GM12878 (cell line): ENCODE data around the gene ZDHHC14. TPM values are rescaled to one million over a fixed set of nuclear protein-coding genes. Genes with fewer than 3 reads are reported as not detected.

Experiments used
- ATAC-seq: fragments of 200-7000 bp; cut with Tn5 transposase; 3 replicates; pipeline ENCODE4 v1.9.1; 2020; ENCODE audit warnings: mild to moderate bottlenecking, moderate library complexity
- BruUV-seq: library from RNA; stranded (reverse); fragments of 400-500 nt; replicated peaks from 2 replicates; lab custom pipeline; 2021; lab: Mats Ljungman, UMichigan
- CTCF ChIA-PET: fragments of 300-600 bp; sonication (Branson Sonifier 250); formaldehyde crosslinking; extraction: SDS; loops from one replicate; lab custom pipeline; 2021; ENCODE audit warnings: inconsistent platforms; lab: Yijun Ruan, JAX
- POLR2A ChIA-PET: fragments of 350-600 bp; formaldehyde crosslinking; extraction: SDS; loops from one replicate; lab custom pipeline; 2021; ENCODE audit warnings: inconsistent platforms; lab: Charles Lee
- RAD21 ChIA-PET: fragments of 300-600 bp; sonication (Branson Sonifier 250); formaldehyde crosslinking; loops from one replicate; lab custom pipeline; 2023; ENCODE audit warnings: antibody characterized with exemption; ENCODE audit not compliant: unreplicated experiment; lab: Charles Lee
- SMC1A ChIA-PET: fragments of 300-600 bp; sonication (Branson Sonifier 250); formaldehyde crosslinking; loops from one replicate; lab custom pipeline; 2023; ENCODE audit not compliant: unreplicated experiment, uncharacterized antibody; lab: Charles Lee
- DNase-seq: peaks from one replicate; pipeline ENCODE4 v3.0.0-alpha.2; 2011; ENCODE audit warnings: low read depth, low spot score
- FAIRE-seq: peaks from 3 replicates; lab custom pipeline; 2011; peaks lifted over from hg19 to GRCh38; lab: Jason Lieb, UNC
- H2AFZ ChIP-seq: 2 replicates; pipeline ENCODE4 v1.6.0; 2011; ENCODE audit warnings: low read depth, low read length, control low read depth; ENCODE audit not compliant: control insufficient read depth
- H3K27ac ChIP-seq: 2 replicates; pipeline ENCODE4 v1.5.1; 2011; ENCODE audit warnings: control low read depth; ENCODE audit not compliant: control insufficient read depth, insufficient read depth
- H3K27me3 ChIP-seq, 2 experiments: replicated peaks in 1 of 2; 2 replicates each; pipeline versions ENCODE4 v1.6.0 to v1.6.1; 2011; ENCODE audit warnings: low read length in 1 of 2; ENCODE audit not compliant: control insufficient read depth in 2 of 2, insufficient read depth in 2 of 2
- H3K36me3 ChIP-seq, 2 experiments: 2 replicates each; pipeline ENCODE4 v1.5.1; 2011; ENCODE audit warnings: low read length in 1 of 2; ENCODE audit not compliant: control insufficient read depth in 2 of 2, insufficient read depth in 2 of 2
- H3K4me1 ChIP-seq: 2 replicates; pipeline ENCODE4 v1.6.1; 2011; ENCODE audit warnings: mild to moderate bottlenecking, low read length, moderate library complexity, mixed read lengths; ENCODE audit not compliant: control insufficient read depth, insufficient read depth
- H3K4me2 ChIP-seq: 2 replicates; pipeline ENCODE4 v1.6.0; 2011; ENCODE audit warnings: control low read depth; ENCODE audit not compliant: control insufficient read depth, insufficient read depth
- H3K4me3 ChIP-seq: fragments of 200-600 bp; sonication (generic); 2 replicates; pipeline ENCODE4 v1.5.1; 2016
- H3K79me2 ChIP-seq: 2 replicates; pipeline ENCODE4 v1.6.0; 2011; ENCODE audit warnings: low read length; ENCODE audit not compliant: control insufficient read depth, insufficient read depth
- H3K9ac ChIP-seq: 2 replicates; pipeline ENCODE4 v1.8.0; 2011; ENCODE audit warnings: low read length, control low read depth, mixed read lengths; ENCODE audit not compliant: control insufficient read depth, insufficient read depth
- H3K9me3 ChIP-seq: replicated peaks from 3 replicates; pipeline ENCODE4 v1.5.1; 2011; ENCODE audit warnings: mild to moderate bottlenecking, low read length; ENCODE audit not compliant: control insufficient read depth, insufficient read depth
- H4K20me1 ChIP-seq: 2 replicates; pipeline ENCODE4 v1.6.0; 2011; ENCODE audit not compliant: control insufficient read depth, insufficient read depth
- CBFB ChIP-seq: IDR thresholded peaks from 2 replicates; pipeline ENCODE4 v1.6.1; 2016; ENCODE audit warnings: antibody characterized with exemption, low read depth
- DPF2 ChIP-seq: fragments of 450-650 bp; IDR thresholded peaks from 2 replicates; pipeline ENCODE4 v1.6.1; 2017; ENCODE audit warnings: mild to moderate bottlenecking
- FOXM1 ChIP-seq: IDR thresholded peaks from 2 replicates; pipeline ENCODE4 v1.6.1; 2012; ENCODE audit warnings: low read depth, mild to moderate bottlenecking, inconsistent platforms, low read length, moderate library complexity
- GATAD2B ChIP-seq: fragments of 450-650 bp; conservative IDR thresholded peaks from 2 replicates; pipeline ENCODE4 v1.6.1; 2017; ENCODE audit warnings: low read depth, mild to moderate bottlenecking, moderate library complexity
- HDGF ChIP-seq: fragments of 450-650 bp; IDR thresholded peaks from 2 replicates; pipeline ENCODE4 v1.6.1; 2016; ENCODE audit warnings: antibody characterized with exemption
- KLF5 ChIP-seq: fragments of 450-650 bp; IDR thresholded peaks from 2 replicates; pipeline ENCODE4 v1.6.1; 2014; ENCODE audit warnings: mild to moderate bottlenecking; ENCODE audit not compliant: partially characterized antibody
- MTA2 ChIP-seq: fragments of 450-650 bp; IDR thresholded peaks from 2 replicates; pipeline ENCODE4 v1.6.1; 2016; ENCODE audit warnings: low read depth, mild to moderate bottlenecking, moderate library complexity
- MTA3 ChIP-seq: IDR thresholded peaks from 2 replicates; pipeline ENCODE4 v1.6.1; 2012; ENCODE audit warnings: low read length, inconsistent platforms, borderline replicate concordance
- NFIC ChIP-seq: IDR thresholded peaks from 2 replicates; pipeline ENCODE4 v1.6.1; 2012; ENCODE audit warnings: low read depth, mild to moderate bottlenecking, inconsistent platforms, low read length, moderate library complexity
- TBL1XR1 ChIP-seq: IDR thresholded peaks from 2 replicates; pipeline ENCODE4 v1.6.1; 2012; ENCODE audit warnings: low read depth, low read length, improper control_type of control experiment
- WGBS: methylation state at CpG from one replicate; pipeline ENCODE4 v1.1.6; 2016; ENCODE audit warnings: low lambda C conversion rate; ENCODE audit not compliant: insufficient replicate concordance, insufficient coverage; ENCODE audit errors: missing lambda C conversion rate; 5-methylcytosine and 5-hydroxymethylcytosine counted together
- in situ Hi-C: fragments of 300-500 bp; cut with MboI; formaldehyde crosslinking; loops from 9 replicates; pipeline ENCODE4 v1.14.3; 2018; ENCODE audit warnings: mixed read lengths
- intact Hi-C: fragments of 100-400 bp; cut with micrococcal nuclease; formaldehyde crosslinking; loops from one replicate; pipeline ENCODE4 v1.14.2; 2022; ENCODE audit not compliant: unreplicated experiment
- polyA plus RNA-seq, 11 experiments: library from polyadenylated mRNA; depleted of rRNA in 4 of 11; unstranded in 6 of 11; stranded (reverse) in 5 of 11; fragments of >200 nt; fragmentation: Nextera tagmentation in 4 of 11; fragmentation: Illumina TruSeq in 1 of 11; extraction: Ambion mirVana in 4 of 11; extraction: Trizol in 1 of 11; gene quantifications; 1 replicate in 1 of 11; 2 replicates in 10 of 11; pipeline versions ENCODE4 v1.2.1 to v1.2.3, GENCODE V29; 2011 to 2016; ENCODE audit warnings: inconsistent platforms in 2 of 11, missing spikeins in 2 of 11, low read depth in 1 of 11
- total RNA-seq, 4 experiments: library from RNA; depleted of rRNA in 3 of 4; stranded (reverse); fragments of >200 nt in 3 of 4; fragmentation: Illumina TruSeq in 1 of 4; extraction: Trizol in 1 of 4; gene quantifications; 2 replicates each; pipeline versions ENCODE4 v1.2.1 to v1.2.3, GENCODE V29; 2013 to 2021
- TF ChIP-seq, protein P1 (sequence below): IDR thresholded peaks from 2 replicates; pipeline ENCODE4 v1.6.1; 2011; ENCODE audit warnings: low read depth, mild to moderate bottlenecking, low read length, moderate library complexity, borderline replicate concordance; ENCODE audit errors: extremely low read depth
- TF ChIP-seq, protein P2 (sequence below): IDR thresholded peaks from 2 replicates; pipeline ENCODE4 v1.6.1; 2011; ENCODE audit warnings: borderline replicate concordance, low read depth, mild to moderate bottlenecking, moderate library complexity, low read length; ENCODE audit not compliant: insufficient read depth, poor library complexity, severe bottlenecking
- TF ChIP-seq, protein P3 (sequence below): IDR thresholded peaks from 2 replicates; pipeline ENCODE4 v1.6.1; 2012; ENCODE audit warnings: low read length, inconsistent platforms

ZDHHC14 gene
- total and polyA plus RNA-seq, 10 of the 15 experiments (the other 5 are each of a cell fraction or from before 2014, with no cell fraction given) = 0.15 to 16.0 (median 0.76) TPM; not detected in 1

DNA sequence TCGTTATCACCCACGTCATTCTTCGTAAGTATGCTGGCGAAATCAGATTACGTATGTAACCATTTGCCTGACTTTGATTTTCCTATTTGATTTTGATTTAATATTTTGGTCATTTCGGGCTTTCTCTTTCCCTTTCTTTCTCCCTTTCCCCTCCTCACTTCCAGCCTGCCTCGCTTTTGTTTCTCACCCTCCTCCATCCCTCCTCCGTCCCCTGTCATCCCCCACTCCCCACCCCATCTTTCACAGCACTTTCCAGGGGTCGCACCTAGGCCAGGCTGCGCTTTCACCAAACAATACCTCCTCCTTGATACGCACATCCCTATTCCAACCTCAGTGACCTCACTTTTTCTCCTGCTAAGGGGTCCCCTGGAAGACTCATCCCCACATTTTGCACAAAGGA lies 247.5 kb downstream of the ZDHHC14 start (continued):
- TF ChIP-seq KLF5 (no peak), MTA3 (no peak), CBFB (no peak)

DNA sequence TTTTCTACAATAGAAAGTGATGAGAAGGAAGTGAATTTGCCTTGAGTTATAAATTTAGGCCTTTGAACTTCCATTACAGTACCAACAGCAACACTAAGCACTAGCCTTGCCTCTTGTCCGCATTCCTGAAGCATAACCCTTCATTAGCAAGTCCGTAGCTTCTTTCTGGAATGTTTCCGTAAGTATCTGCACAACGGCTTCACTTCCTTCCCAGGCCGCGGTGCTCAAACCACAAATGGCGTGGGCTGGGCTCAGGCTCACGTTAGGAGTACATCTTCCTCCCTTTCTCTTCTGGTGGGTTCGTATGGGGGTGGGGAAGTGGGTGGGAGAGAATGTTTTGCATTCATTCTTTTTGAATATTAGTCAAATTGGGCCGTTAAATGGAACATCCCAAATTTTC lies 248.2 kb downstream of the ZDHHC14 start:
- no peak for DNase-seq
- H3K9me3 ChIP-seq = no peaks in the 10 kb centered on the region
- no peaks in the 10 kb centered on the region for H3K4me1 ChIP-seq
- ChIA-PET RAD21 (no interaction called here), CTCF (no interaction called here), SMC1A (no interaction called here), POLR2A (no interaction called here)
- no peaks in the 10 kb centered on the region for H3K36me3 ChIP-seq
- H3K79me2 ChIP-seq = no peaks in the 10 kb centered on the region
- intact Hi-C loops = no loop called here
- BruUV-seq = no TSS peak
- no peak overlapping the region for H3K27ac ChIP-seq
- in situ Hi-C loops = no loop called here
- no peak for FAIRE-seq
- ATAC-seq = no peak
- H3K4me2 ChIP-seq = no peak overlapping the region
- no peak overlapping the region for H3K9ac ChIP-seq
- no peak overlapping the region for H2AFZ ChIP-seq
- no peaks in the 10 kb centered on the region for H3K27me3 ChIP-seq
- WGBS = 15% methylated on average over 10 of the region's 10 CpGs
- H4K20me1 ChIP-seq = no peaks in the 10 kb centered on the region
- no peak overlapping the region for H3K4me3 ChIP-seq
- TF ChIP-seq GATAD2B = no peak
- TF ChIP-seq, protein P1, sequence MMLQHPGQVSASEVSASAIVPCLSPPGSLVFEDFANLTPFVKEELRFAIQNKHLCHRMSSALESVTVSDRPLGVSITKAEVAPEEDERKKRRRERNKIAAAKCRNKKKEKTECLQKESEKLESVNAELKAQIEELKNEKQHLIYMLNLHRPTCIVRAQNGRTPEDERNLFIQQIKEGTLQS = no peak
- TF ChIP-seq, all 136 proteins: peak for 0

DNA sequence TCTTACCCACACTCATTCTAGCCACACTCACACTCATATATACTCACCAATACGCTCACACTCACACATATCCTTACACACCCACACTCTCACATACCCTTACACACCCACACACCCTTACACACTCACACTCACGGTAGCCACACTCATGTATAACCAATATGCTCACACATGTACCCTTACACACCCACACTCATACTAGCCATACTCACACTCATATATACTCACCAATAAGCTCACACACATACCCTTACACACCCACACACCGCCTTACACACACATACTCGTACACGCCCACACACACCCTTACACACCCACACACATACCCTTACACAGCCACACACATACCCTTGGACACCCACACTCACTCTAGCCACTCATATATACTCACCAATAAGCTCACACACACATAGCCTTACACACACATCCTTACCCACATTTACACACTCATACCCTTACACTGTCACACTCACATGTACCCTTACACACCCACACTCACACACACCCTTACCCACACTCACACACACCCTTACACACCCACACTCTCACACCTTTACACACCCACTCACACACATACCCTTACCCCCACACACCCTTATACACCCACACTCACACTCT lies 249.6 kb downstream of the ZDHHC14 start:
- RAD21 ChIA-PET = no interaction called here
- H3K9ac ChIP-seq = no peak overlapping the region
- intact Hi-C loops = no loop called here
- no peak for ATAC-seq
- TF ChIP-seq HDGF (peak; percentile 69; the same call in 1 of the 2 replicates), MTA2 (no peak), TBL1XR1 (no peak), NFIC (peak; percentile 41; the same call in 1 of the 2 replicates), FOXM1 (no peak), DPF2 (no peak)
- TF ChIP-seq, protein P2, sequence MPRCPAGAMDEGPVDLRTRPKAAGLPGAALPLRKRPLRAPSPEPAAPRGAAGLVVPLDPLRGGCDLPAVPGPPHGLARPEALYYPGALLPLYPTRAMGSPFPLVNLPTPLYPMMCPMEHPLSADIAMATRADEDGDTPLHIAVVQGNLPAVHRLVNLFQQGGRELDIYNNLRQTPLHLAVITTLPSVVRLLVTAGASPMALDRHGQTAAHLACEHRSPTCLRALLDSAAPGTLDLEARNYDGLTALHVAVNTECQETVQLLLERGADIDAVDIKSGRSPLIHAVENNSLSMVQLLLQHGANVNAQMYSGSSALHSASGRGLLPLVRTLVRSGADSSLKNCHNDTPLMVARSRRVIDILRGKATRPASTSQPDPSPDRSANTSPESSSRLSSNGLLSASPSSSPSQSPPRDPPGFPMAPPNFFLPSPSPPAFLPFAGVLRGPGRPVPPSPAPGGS = peak; percentile 84
- TF ChIP-seq, protein P3, sequence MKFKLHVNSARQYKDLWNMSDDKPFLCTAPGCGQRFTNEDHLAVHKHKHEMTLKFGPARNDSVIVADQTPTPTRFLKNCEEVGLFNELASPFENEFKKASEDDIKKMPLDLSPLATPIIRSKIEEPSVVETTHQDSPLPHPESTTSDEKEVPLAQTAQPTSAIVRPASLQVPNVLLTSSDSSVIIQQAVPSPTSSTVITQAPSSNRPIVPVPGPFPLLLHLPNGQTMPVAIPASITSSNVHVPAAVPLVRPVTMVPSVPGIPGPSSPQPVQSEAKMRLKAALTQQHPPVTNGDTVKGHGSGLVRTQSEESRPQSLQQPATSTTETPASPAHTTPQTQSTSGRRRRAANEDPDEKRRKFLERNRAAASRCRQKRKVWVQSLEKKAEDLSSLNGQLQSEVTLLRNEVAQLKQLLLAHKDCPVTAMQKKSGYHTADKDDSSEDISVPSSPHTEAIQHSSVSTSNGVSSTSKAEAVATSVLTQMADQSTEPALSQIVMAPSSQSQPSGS = no peak
- TF ChIP-seq, all 136 proteins: peak for 3
- no peak overlapping the region for H3K4me3 ChIP-seq
- no peak for FAIRE-seq
- ChIA-PET CTCF (no interaction called here), POLR2A (no interaction called here), SMC1A (no interaction called here)
- 51% methylated on average over 5 of the region's 5 CpGs for WGBS
- H3K4me2 ChIP-seq = no peak overlapping the region
- H3K9me3 ChIP-seq = no peaks in the 10 kb centered on the region
- no peaks in the 10 kb centered on the region for H3K27me3 ChIP-seq
- no TSS peak for BruUV-seq
- no peaks in the 10 kb centered on the region for H3K4me1 ChIP-seq
- no peak overlapping the region for H3K27ac ChIP-seq
- DNase-seq = no peak
- no peak overlapping the region for H2AFZ ChIP-seq
- H3K36me3 ChIP-seq = no peaks in the 10 kb centered on the region
- in situ Hi-C loops = no loop called here
- H3K79me2 ChIP-seq = no peaks in the 10 kb centered on the region
- H4K20me1 ChIP-seq = no peaks in the 10 kb centered on the region
